Right hindlimb (tissue), 1 donor: Measurements from ENCODE around the gene CISD1.
A peak's percentile ranks its signal among the peaks of the same experiment; 100 is the strongest.
"Not testable (repeated sequence)": the region's sequence is repeated elsewhere in the genome, so short reads cannot be mapped to it uniquely, and the experiment has no call there.

Experiments used
- DNase-seq: peaks from one replicate; pipeline ENCODE4 v3.0.0-alpha.2; 2018

Gene CISD1

GRCh38 chr10:58268946-58269781 lies at the start of gene CISD1:
Gene CISD1 (plus strand): TSS chr10:58269162. CDS start chr10:58269274, 112 bp downstream.
- DNase-seq, result peak; percentile 97

- no peak for DNase-seq
These were observed 49.1 kb upstream of the CISD1 start for GRCh38 chr10:58219875-58220274.

GRCh38 chr10:58220769-58221451 lies 48.1 kb upstream of the CISD1 start:
- DNase-seq, result no peak

- DNase-seq, result no peak
These were observed 43.3 kb upstream of the CISD1 start for GRCh38 chr10:58225654-58226053.

- not testable (repeated sequence) for DNase-seq
These were observed 39.1 kb upstream of the CISD1 start for GRCh38 chr10:58229856-58230255.

- DNase-seq, result no peak
These were observed 31.7 kb upstream of the CISD1 start for GRCh38 chr10:58237014-58237834.

- DNase-seq, result no peak
These were observed 29.3 kb upstream of the CISD1 start for GRCh38 chr10:58239561-58240169.

GRCh38 chr10:58240531-58240930 lies 28.4 kb upstream of the CISD1 start:
- no peak for DNase-seq

GRCh38 chr10:58241346-58241745 lies 27.6 kb upstream of the CISD1 start:
- no peak for DNase-seq

- DNase-seq, result no peak
These were observed 25.7 kb upstream of the CISD1 start for GRCh38 chr10:58243269-58243668.

GRCh38 chr10:58243801-58244200 lies 25.2 kb upstream of the CISD1 start:
- not testable (repeated sequence) for DNase-seq

GRCh38 chr10:58244242-58244641 lies 24.7 kb upstream of the CISD1 start:
- not testable (repeated sequence) for DNase-seq

- not testable (repeated sequence) for DNase-seq
These were observed 24.3 kb upstream of the CISD1 start for GRCh38 chr10:58244666-58245065.

GRCh38 chr10:58253184-58253583 lies 15.8 kb upstream of the CISD1 start:
- DNase-seq, result no peak

GRCh38 chr10:58254644-58255043 lies 14.3 kb upstream of the CISD1 start:
- DNase-seq, result no peak

- DNase-seq, result not testable (repeated sequence)
These were observed 12.8 kb upstream of the CISD1 start for GRCh38 chr10:58256013-58256780.

- DNase-seq, result no peak
These were observed 9.8 kb upstream of the CISD1 start for GRCh38 chr10:58258977-58259692.

- DNase-seq, result no peak
These were observed 8.6 kb upstream of the CISD1 start for GRCh38 chr10:58260334-58260733.

- DNase-seq, result no peak
These were observed 6.2 kb upstream of the CISD1 start for GRCh38 chr10:58262766-58263165.

- no peak for DNase-seq
These were observed 4.2 kb upstream of the CISD1 start for GRCh38 chr10:58264780-58265179.

GRCh38 chr10:58265249-58265648 lies 3.7 kb upstream of the CISD1 start:
- no peak for DNase-seq
